Testis (tissue), 2 donors: ENCODE data around the gene HRK.

Experiments
- CTCF ChIP-seq, 3 experiments: fragments of 450-650 bp in 2 of 3; fragments of 200-600 bp in 1 of 3; sonication (generic) in 1 of 3; IDR thresholded peaks; one replicate each; pipeline ENCODE4 v1.5.1; 2016 to 2019; ENCODE audit warnings: antibody characterized with exemption in 3 of 3, mild to moderate bottlenecking in 2 of 3, moderate library complexity in 1 of 3
- POLR2A ChIP-seq: fragments of 450-650 bp; IDR thresholded peaks from one replicate; pipeline ENCODE4 v1.6.1; 2017; ENCODE audit warnings: antibody characterized with exemption, mild to moderate bottlenecking, moderate library complexity

GRCh38 chr12:116838365-116838764 lies 42.9 kb downstream of the HRK start:
- TF ChIP-seq CTCF (IDR thresholded peaks at IDR 0.05), result no peak
- no peak for TF ChIP-seq POLR2A
